Smooth muscle cell (in vitro differentiated cells): ENCODE data around the gene RARG. TPM values are rescaled to one million over a fixed set of nuclear protein-coding genes. Genes with fewer than 3 reads are reported as not detected.

Experiments
- DNase-seq: peaks from one replicate; lab custom pipeline; 2025; ENCODE audit not compliant: unreplicated experiment; lab: John Stamatoyannopoulos, UW
- H2AFZ ChIP-seq: fragments of 200-600 bp; sonication (generic); 2 replicates; pipeline ENCODE4 v1.6.0; 2016; ENCODE audit warnings: antibody characterized with exemption, low read depth, mild to moderate bottlenecking
- H3F3A ChIP-seq: fragments of 200-600 bp; sonication (generic); 2 replicates; pipeline ENCODE4 v1.6.0; 2017; ENCODE audit warnings: antibody characterized with exemption, low read depth
- H3K27ac ChIP-seq: fragments of 200-600 bp; sonication (generic); 2 replicates; pipeline ENCODE4 v1.5.1; 2016; ENCODE audit warnings: low read depth, mild to moderate bottlenecking
- H3K27me3 ChIP-seq: fragments of 200-600 bp; sonication (generic); 2 replicates; pipeline ENCODE4 v1.6.1; 2016; ENCODE audit warnings: low read depth, mild to moderate bottlenecking
- H3K36me3 ChIP-seq: fragments of 200-600 bp; sonication (generic); 2 replicates; pipeline ENCODE4 v1.5.1; 2016; ENCODE audit warnings: low read depth
- H3K4me1 ChIP-seq: fragments of 200-600 bp; sonication (generic); 2 replicates; pipeline ENCODE4 v1.5.1; 2016; ENCODE audit warnings: low read depth
- H3K4me2 ChIP-seq: fragments of 200-600 bp; sonication (generic); 2 replicates; pipeline ENCODE4 v1.6.0; 2016; ENCODE audit warnings: mild to moderate bottlenecking
- H3K4me3 ChIP-seq: fragments of 200-600 bp; sonication (generic); 2 replicates; pipeline ENCODE4 v1.5.1; 2016; ENCODE audit warnings: mild to moderate bottlenecking
- H3K79me2 ChIP-seq: fragments of 200-600 bp; sonication (generic); 2 replicates; pipeline ENCODE4 v1.6.0; 2016; ENCODE audit warnings: low read depth, mild to moderate bottlenecking
- H3K9ac ChIP-seq: fragments of 200-600 bp; sonication (generic); 2 replicates; pipeline ENCODE4 v1.6.0; 2016; ENCODE audit warnings: low read depth
- H3K9me3 ChIP-seq: fragments of 200-600 bp; sonication (generic); replicated peaks from 2 replicates; pipeline ENCODE4 v1.5.1; 2016; ENCODE audit warnings: low read depth
- H4K20me1 ChIP-seq: fragments of 200-600 bp; sonication (generic); 2 replicates; pipeline ENCODE4 v1.6.0; 2016; ENCODE audit warnings: low read depth
- CTCF ChIP-seq: fragments of 200-600 bp; sonication (generic); IDR thresholded peaks from 2 replicates; pipeline ENCODE4 v1.5.1; 2017; ENCODE audit warnings: borderline replicate concordance, mild to moderate bottlenecking, antibody characterized with exemption; ENCODE audit not compliant: insufficient read depth, poor library complexity, severe bottlenecking
- WGBS: methylation state at CpG from one replicate; pipeline ENCODE4 v1.1.7; 2016; ENCODE audit warnings: low lambda C conversion rate; 5-methylcytosine and 5-hydroxymethylcytosine counted together
- polyA plus RNA-seq: library from polyadenylated mRNA; unstranded; fragments of >200 nt; fragmentation: Nextera tagmentation; extraction: Ambion mirVana; gene quantifications from 2 replicates; pipeline ENCODE4 v1.2.1, GENCODE V29; 2016
- total RNA-seq: library from RNA; depleted of rRNA; stranded (reverse); fragments of >200 nt; gene quantifications from 2 replicates; pipeline ENCODE4 v1.2.3, GENCODE V29; 2014

RARG gene
- total and polyA plus RNA-seq, 2 experiments from 2014 or later = 21.8 to 32.9 TPM

GRCh38 chr12:53160673-53161072, 71.3 kb downstream of the RARG start:
- 65% methylated on average over 2 of the region's 2 CpGs for WGBS
- Histone ChIP-seq H3K27ac (no peak overlapping the region), H3K27me3 (no peaks in the 10 kb centered on the region), H3K4me3 (no peak overlapping the region), H3F3A (no peaks in the 10 kb centered on the region), H2AFZ (no peak overlapping the region), H3K36me3 (no peaks in the 10 kb centered on the region), H3K4me1 (no peaks in the 10 kb centered on the region), H3K9ac (no peak overlapping the region), H3K9me3 (no peaks in the 10 kb centered on the region), H3K79me2 (no peaks in the 10 kb centered on the region), H4K20me1 (no peaks in the 10 kb centered on the region), H3K4me2 (no peak overlapping the region)
- DNase-seq = no peak
- TF ChIP-seq CTCF = no peak

Other genes starting within 250 kb of the RARG start
- 241 and 299 TPM in 2 replicates for gene EIF4B, start 225.8 kb downstream of the RARG start, total RNA-seq
- 39.9 and 47.7 TPM in 2 replicates for gene EIF4B, start 225.8 kb downstream of the RARG start, polyA plus RNA-seq
- 9.3 and 11.4 TPM in 2 replicates for gene TNS2, start 182.1 kb downstream of the RARG start, total RNA-seq
- 17.4 TPM in 2 replicates for gene TNS2, start 182.1 kb downstream of the RARG start, polyA plus RNA-seq
- 20.2 and 23.0 TPM in 2 replicates for gene SPRYD3, start 152.8 kb downstream of the RARG start, total RNA-seq
- gene SPRYD3, start 152.8 kb downstream of the RARG start, polyA plus RNA-seq = 43.5 and 57.1 TPM in 2 replicates
- 22.6 and 22.7 TPM in 2 replicates for gene IGFBP6, start 134.5 kb downstream of the RARG start, total RNA-seq
- gene IGFBP6, start 134.5 kb downstream of the RARG start, polyA plus RNA-seq = 94.4 and 102 TPM in 2 replicates
- not detected in 2 replicates for gene SOAT2, start 128.7 kb downstream of the RARG start, total RNA-seq
- gene SOAT2, start 128.7 kb downstream of the RARG start, polyA plus RNA-seq = not detected in 2 replicates
- gene ZNF740, start 51.5 kb downstream of the RARG start, total RNA-seq = 5.2 and 7.6 TPM in 2 replicates
- 1.0 and 3.1 TPM in 2 replicates for gene ZNF740, start 51.5 kb downstream of the RARG start, polyA plus RNA-seq
- gene CSAD, start 51.3 kb downstream of the RARG start, total RNA-seq = 9.0 and 10.6 TPM in 2 replicates
- gene CSAD, start 51.3 kb downstream of the RARG start, polyA plus RNA-seq = 4.8 and 11.8 TPM in 2 replicates
- 5.8 TPM in 1 of 2 replicates, not detected in the other for gene ITGB7, start 25.0 kb downstream of the RARG start, total RNA-seq
- 1.5 TPM in 1 of 2 replicates, not detected in the other for gene ITGB7, start 25.0 kb downstream of the RARG start, polyA plus RNA-seq
- 3.1 and 4.7 TPM in 2 replicates for gene ESPL1, start 36.1 kb upstream of the RARG start, total RNA-seq
- 2.0 and 3.5 TPM in 2 replicates for gene ESPL1, start 36.1 kb upstream of the RARG start, polyA plus RNA-seq
- 416 and 464 TPM in 2 replicates for gene PFDN5, start 63.3 kb upstream of the RARG start, total RNA-seq
- gene PFDN5, start 63.3 kb upstream of the RARG start, polyA plus RNA-seq = 523 and 540 TPM in 2 replicates
- 30.8 and 39.1 TPM in 2 replicates for gene MYG1, start 67.5 kb upstream of the RARG start, total RNA-seq
- 56.9 and 60.9 TPM in 2 replicates for gene MYG1, start 67.5 kb upstream of the RARG start, polyA plus RNA-seq
- 56.8 and 57.3 TPM in 2 replicates for gene AAAS, start 89.4 kb upstream of the RARG start, total RNA-seq
- 58.3 and 65.7 TPM in 2 replicates for gene AAAS, start 89.4 kb upstream of the RARG start, polyA plus RNA-seq
- 0.04 and 0.40 TPM in 2 replicates for gene SP7, start 104.1 kb upstream of the RARG start, total RNA-seq
- 0.38 TPM in 1 of 2 replicates, not detected in the other for gene SP7, start 104.1 kb upstream of the RARG start, polyA plus RNA-seq
- gene SP1, start 148.0 kb upstream of the RARG start, total RNA-seq = 48.6 and 51.5 TPM in 2 replicates
- 10.1 and 10.2 TPM in 2 replicates for gene SP1, start 148.0 kb upstream of the RARG start, polyA plus RNA-seq
- not detected in 2 replicates for gene AMHR2, start 191.6 kb upstream of the RARG start, total RNA-seq
- 0.49 TPM in 1 of 2 replicates, not detected in the other for gene AMHR2, start 191.6 kb upstream of the RARG start, polyA plus RNA-seq
- 45.7 and 65.3 TPM in 2 replicates for gene PRR13, start 209.5 kb upstream of the RARG start, total RNA-seq
- gene PRR13, start 209.5 kb upstream of the RARG start, polyA plus RNA-seq = 176 and 181 TPM in 2 replicates
- 229 and 306 TPM in 2 replicates for gene PCBP2, start 219.9 kb upstream of the RARG start, total RNA-seq
- gene PCBP2, start 219.9 kb upstream of the RARG start, polyA plus RNA-seq = 90.8 and 128 TPM in 2 replicates